BJ (cell line): ENCODE results near the gene ARHGEF28. TPM values are rescaled to one million over a fixed set of nuclear protein-coding genes. Genes with fewer than 3 reads are reported as not detected.

Experiments
- CTCF ChIA-PET: fragments of 350-600 bp; formaldehyde crosslinking; extraction: SDS; loops from one replicate; lab custom pipeline; 2021; ENCODE audit warnings: antibody characterized with exemption, inconsistent platforms; lab: Yijun Ruan, JAX
- POLR2A ChIA-PET: fragments of 300-600 bp; sonication (Branson Sonifier 250); formaldehyde crosslinking; extraction: SDS; loops from one replicate; lab custom pipeline; 2021; ENCODE audit warnings: antibody characterized with exemption; lab: Charles Lee
- DNase-seq: peaks from one replicate; pipeline ENCODE4 v3.0.0-alpha.2; 2011; ENCODE audit warnings: low read depth
- H3K27me3 ChIP-seq: 2 replicates; pipeline ENCODE4 v1.6.0; 2011; ENCODE audit warnings: low read length; ENCODE audit not compliant: control insufficient read depth, insufficient read depth
- H3K36me3 ChIP-seq: 2 replicates; pipeline ENCODE4 v1.5.1; 2011; ENCODE audit warnings: low read length; ENCODE audit not compliant: control insufficient read depth, insufficient read depth
- H3K4me3 ChIP-seq: 2 replicates; pipeline ENCODE4 v1.5.1; 2011; ENCODE audit warnings: low read depth, mild to moderate bottlenecking, control low read depth, low read length
- polyA plus RNA-seq: library from polyadenylated mRNA; depleted of rRNA; stranded (reverse); fragments of >200 nt; gene quantifications from 2 replicates; pipeline ENCODE4 v1.2.3, GENCODE V29; 2011
- TF ChIP-seq, protein P1 (sequence below): IDR thresholded peaks from 2 replicates; pipeline ENCODE4 v1.5.1; 2011; ENCODE audit warnings: low read depth, mild to moderate bottlenecking, control low read depth, inconsistent platforms, low read length, moderate library complexity; ENCODE audit not compliant: insufficient read depth

The ARHGEF28 gene
- polyA plus RNA-seq, 1 experiment, result 2.8 TPM

DNA sequence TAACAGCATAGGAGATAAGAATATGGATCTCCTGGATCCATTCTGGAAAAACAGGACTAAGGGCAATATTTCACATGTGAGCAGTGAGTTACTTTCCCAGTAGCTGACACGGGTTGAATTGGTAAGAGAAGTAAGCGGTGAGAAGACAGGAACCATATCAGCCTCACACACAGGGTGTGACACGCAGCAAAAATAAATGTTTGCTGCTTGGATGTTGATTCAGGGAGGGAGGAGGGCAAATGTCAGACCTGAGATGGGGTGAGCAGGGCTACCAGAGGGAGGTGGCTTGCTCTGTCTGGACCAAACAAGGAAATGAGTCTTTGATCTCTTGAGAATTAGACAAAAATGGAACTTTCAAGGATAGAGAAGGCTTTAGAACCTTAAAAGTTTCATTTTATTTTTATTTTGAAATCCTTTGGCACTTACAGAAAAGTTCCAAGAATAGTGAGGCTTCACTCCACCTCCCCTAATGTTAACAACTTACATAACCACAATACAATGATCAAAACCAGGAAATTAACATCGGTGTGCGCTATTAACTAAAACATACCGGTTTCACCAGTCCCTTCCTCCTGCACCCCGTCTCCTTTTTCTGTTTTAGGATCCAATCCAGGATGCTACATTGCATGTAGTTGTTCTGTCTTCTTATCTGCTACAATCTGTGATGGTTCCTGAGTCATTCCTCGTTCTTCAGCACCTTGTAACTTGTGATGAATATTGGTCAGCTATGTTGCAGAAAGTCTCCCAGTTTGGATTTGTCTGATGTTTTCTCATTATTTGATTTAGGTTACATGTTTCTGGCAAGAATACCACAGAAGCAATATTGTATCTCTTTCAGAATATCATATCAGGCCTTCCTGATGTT lies 20.5 kb upstream of the ARHGEF28 start:
- TF ChIP-seq, protein P1, sequence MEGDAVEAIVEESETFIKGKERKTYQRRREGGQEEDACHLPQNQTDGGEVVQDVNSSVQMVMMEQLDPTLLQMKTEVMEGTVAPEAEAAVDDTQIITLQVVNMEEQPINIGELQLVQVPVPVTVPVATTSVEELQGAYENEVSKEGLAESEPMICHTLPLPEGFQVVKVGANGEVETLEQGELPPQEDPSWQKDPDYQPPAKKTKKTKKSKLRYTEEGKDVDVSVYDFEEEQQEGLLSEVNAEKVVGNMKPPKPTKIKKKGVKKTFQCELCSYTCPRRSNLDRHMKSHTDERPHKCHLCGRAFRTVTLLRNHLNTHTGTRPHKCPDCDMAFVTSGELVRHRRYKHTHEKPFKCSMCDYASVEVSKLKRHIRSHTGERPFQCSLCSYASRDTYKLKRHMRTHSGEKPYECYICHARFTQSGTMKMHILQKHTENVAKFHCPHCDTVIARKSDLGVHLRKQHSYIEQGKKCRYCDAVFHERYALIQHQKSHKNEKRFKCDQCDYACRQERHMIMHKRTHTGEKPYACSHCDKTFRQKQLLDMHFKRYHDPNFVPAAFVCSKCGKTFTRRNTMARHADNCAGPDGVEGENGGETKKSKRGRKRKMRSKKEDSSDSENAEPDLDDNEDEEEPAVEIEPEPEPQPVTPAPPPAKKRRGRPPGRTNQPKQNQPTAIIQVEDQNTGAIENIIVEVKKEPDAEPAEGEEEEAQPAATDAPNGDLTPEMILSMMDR, result no peak
- no peak for DNase-seq
- H3K4me3 ChIP-seq, result no peak overlapping the region
- CTCF ChIA-PET, result interaction anchor here (0.9 to 2.7 kb wide), 4 partner anchors 8 to 87 kb away, joined by 3 to 12 read pairs (median 4); no protein-coding TSS in a partner anchor
- POLR2A ChIA-PET, result no interaction called here
- no peaks in the 10 kb centered on the region for H3K36me3 ChIP-seq
- no peaks in the 10 kb centered on the region for H3K27me3 ChIP-seq

DNA sequence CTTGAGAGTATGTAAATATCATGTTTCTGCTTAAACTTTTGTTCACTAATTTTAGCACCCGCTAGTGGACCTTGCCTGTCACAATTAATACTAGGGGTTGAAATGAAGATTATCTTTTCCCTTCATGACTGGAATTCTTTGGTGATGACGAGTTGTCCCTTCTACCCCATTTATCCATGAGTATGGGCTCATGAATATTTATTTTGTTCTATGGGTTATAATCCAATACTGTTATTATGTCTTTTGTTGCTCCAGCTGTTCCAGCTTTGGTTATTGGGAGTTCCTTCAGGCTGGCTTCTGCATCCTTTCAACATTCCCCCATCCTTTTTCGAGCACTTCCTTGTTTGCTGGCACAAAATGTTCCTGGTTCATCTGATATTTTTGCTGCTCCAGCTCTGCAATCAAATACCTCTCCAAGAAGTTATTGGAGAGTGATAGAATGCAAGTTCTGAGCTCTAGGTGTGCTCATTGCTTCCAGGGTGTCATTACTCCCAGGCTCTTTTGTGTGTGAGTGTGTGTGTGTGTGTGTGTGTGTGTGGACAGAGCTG lies 19.7 kb upstream of the ARHGEF28 start:
- TF ChIP-seq, protein P1, result no peak
- no peak for DNase-seq
- H3K27me3 ChIP-seq, result no peaks in the 10 kb centered on the region
- no peaks in the 10 kb centered on the region for H3K36me3 ChIP-seq
- ChIA-PET POLR2A (no interaction called here), CTCF (interaction anchor here (1.0 to 2.7 kb wide), 3 partner anchors 9 to 86 kb away, joined by 3 to 12 read pairs (median 5); no protein-coding TSS in a partner anchor)
- H3K4me3 ChIP-seq, result no peak overlapping the region

DNA sequence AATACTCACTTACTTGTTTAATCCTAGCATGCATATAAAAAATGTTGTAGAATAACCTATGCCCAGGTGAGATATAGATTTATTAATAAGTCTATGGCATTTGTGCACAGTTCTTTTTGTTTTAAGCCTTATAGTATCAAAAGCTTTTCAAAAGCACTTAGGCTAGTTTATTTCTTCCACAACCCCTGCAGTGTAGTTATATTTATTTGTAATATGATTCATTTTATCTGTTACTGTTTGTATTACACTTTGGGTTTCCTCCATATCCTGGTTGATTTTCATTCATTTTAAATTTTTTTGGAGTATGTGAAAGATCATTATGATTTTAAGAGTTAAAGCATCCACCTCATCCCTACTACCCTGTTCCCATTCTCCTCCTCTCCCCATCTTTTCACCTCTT lies 18.8 kb upstream of the ARHGEF28 start:
- no peak for DNase-seq
- Histone ChIP-seq H3K27me3 (no peaks in the 10 kb centered on the region), H3K4me3 (no peak overlapping the region), H3K36me3 (no peaks in the 10 kb centered on the region)
- CTCF ChIA-PET, result interaction anchor here (0.6 to 2.7 kb wide), 3 partner anchors 10 to 133 kb away, joined by 4 to 12 read pairs (median 5); no protein-coding TSS in a partner anchor
- TF ChIP-seq, protein P1, result no peak
- POLR2A ChIA-PET, result no interaction called here

DNA sequence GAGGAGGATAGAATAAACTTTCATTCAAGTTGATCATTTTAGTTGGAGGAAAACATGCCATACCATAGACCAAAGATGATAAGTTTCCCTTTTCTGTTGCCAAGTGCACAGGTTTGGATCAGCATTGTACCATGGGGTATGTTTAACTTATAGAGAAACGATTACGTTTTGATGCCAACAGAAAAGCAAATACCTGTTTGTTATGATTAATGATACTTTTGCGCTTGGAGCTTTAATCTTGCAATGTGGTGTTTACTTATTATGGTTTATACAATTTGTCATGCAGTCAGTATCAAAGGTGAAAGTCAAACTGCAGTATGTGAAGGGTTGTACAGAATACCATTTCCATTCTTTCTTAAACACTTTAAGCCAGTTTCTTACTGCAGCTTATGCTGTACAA lies 13.2 kb upstream of the ARHGEF28 start:
- ChIA-PET POLR2A (no interaction called here), CTCF (no interaction called here)
- TF ChIP-seq, protein P1, result no peak
- Histone ChIP-seq H3K36me3 (no peaks in the 10 kb centered on the region), H3K4me3 (no peak overlapping the region), H3K27me3 (no peaks in the 10 kb centered on the region)
- DNase-seq, result no peak

DNA sequence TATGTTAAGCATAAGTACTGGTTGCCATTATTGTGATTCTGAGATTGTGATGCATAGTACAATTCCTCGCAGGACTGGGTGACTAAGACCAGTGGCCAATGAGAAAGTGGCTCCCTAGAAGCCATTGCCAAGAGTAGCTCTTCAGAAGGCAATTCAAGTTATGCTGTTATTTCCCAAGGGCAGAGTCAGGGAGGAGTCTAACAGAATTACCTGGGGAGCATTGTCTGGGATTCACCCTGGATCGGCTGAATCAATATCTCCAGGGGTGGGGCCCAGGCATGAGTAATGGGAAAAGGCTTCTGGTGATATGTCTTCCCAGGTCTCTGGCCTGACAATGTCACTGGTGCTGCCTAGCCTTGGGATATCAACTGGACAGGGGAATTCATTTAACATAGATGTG lies 10.9 kb upstream of the ARHGEF28 start:
- Histone ChIP-seq H3K4me3 (no peak overlapping the region), H3K27me3 (no peaks in the 10 kb centered on the region), H3K36me3 (no peaks in the 10 kb centered on the region)
- CTCF ChIA-PET, result no interaction called here
- TF ChIP-seq, protein P1, result no peak
- POLR2A ChIA-PET, result no interaction called here
- DNase-seq, result no peak
